K562 (cell line): ENCODE data around the gene SCUBE2. TPM values are rescaled to one million over a fixed set of nuclear protein-coding genes. Genes with fewer than 3 reads are reported as not detected.

Source experiments
- ADNP ChIP-seq: fragments of 200-800 bp; sonication (Bioruptor generic); IDR thresholded peaks from 2 replicates; pipeline ENCODE4 v1.6.1; 2016; ENCODE audit warnings: missing genetic modification characterization, missing compliant biosample characterization
- ATF2 ChIP-seq: sonication (generic); formaldehyde crosslinking; IDR thresholded peaks from 2 replicates; pipeline ENCODE4 v1.8.1; 2022; ENCODE audit warnings: missing genetic modification reagents
- CEBPG ChIP-seq, 3 experiments: fragments of 200-800 bp in 1 of 3; sonication (Bioruptor generic) in 1 of 3; sonication (generic) in 1 of 3; formaldehyde crosslinking in 1 of 3; IDR thresholded peaks in 2 of 3; conservative IDR thresholded peaks in 1 of 3; 2 replicates each; pipeline versions ENCODE4 v1.6.1 to v1.8.0; 2016 to 2022; ENCODE audit warnings: missing compliant biosample characterization in 2 of 3, missing genetic modification characterization in 2 of 3, mild to moderate bottlenecking in 1 of 3, missing genetic modification reagents in 1 of 3
- COPS2 ChIP-seq: fragments of 450-650 bp; conservative IDR thresholded peaks from 2 replicates; pipeline ENCODE4 v1.6.1; 2016; ENCODE audit warnings: mild to moderate bottlenecking, moderate library complexity
- EP400 ChIP-seq: fragments of 450-650 bp; IDR thresholded peaks from 2 replicates; pipeline ENCODE4 v1.6.1; 2017; ENCODE audit warnings: antibody characterized with exemption, mild to moderate bottlenecking, moderate library complexity
- FOXJ3 ChIP-seq: sonication (generic); formaldehyde crosslinking; IDR thresholded peaks from 2 replicates; pipeline ENCODE4 v1.4.0; 2020; ENCODE audit warnings: mild to moderate bottlenecking, missing genetic modification reagents
- MBD2 ChIP-seq: sonication (generic); IDR thresholded peaks from 2 replicates; pipeline ENCODE4 v1.6.1; 2016; ENCODE audit warnings: low read depth, borderline replicate concordance
- MIER1 ChIP-seq: fragments of 450-650 bp; IDR thresholded peaks from 2 replicates; pipeline ENCODE4 v1.6.1; 2016; ENCODE audit warnings: antibody characterized with exemption, mild to moderate bottlenecking, low read depth
- PRMT5 ChIP-seq: sonication (generic); formaldehyde crosslinking; IDR thresholded peaks from 2 replicates; pipeline ENCODE4 v1.5.0; 2020; ENCODE audit warnings: missing genetic modification reagents
- RUNX1 ChIP-seq: sonication (generic); IDR thresholded peaks from 2 replicates; pipeline ENCODE4 v1.6.1; 2016; ENCODE audit warnings: antibody characterized with exemption, low read depth
- SIN3A ChIP-seq, 2 experiments: fragments of 150-350 bp in 1 of 2; IDR thresholded peaks; 2 replicates each; pipeline ENCODE4 v1.6.1; 2011 to 2016; ENCODE audit warnings: borderline replicate concordance in 2 of 2, low read depth in 2 of 2, low read length in 2 of 2, mild to moderate bottlenecking in 2 of 2, moderate library complexity in 2 of 2; ENCODE audit not compliant: control insufficient read depth in 1 of 2
- SP1 ChIP-seq: sonication (generic); formaldehyde crosslinking; IDR thresholded peaks from 2 replicates; pipeline ENCODE4 v1.8.1; 2022; ENCODE audit warnings: mild to moderate bottlenecking, missing genetic modification reagents
- ZBTB33 ChIP-seq: sonication (generic); formaldehyde crosslinking; IDR thresholded peaks from 2 replicates; pipeline ENCODE4 v1.8.1; 2023; ENCODE audit warnings: mild to moderate bottlenecking, missing genetic modification reagents
- ZC3H11A ChIP-seq: IDR thresholded peaks from 2 replicates; pipeline ENCODE4 v1.6.1; 2012; ENCODE audit warnings: low read depth, low read length, improper control_type of control experiment
- ZNF140 ChIP-seq: fragments of 250-450 bp; sonication (Bioruptor Pico); IDR thresholded peaks from 2 replicates; pipeline ENCODE4 v1.8.0; 2021; ENCODE audit warnings: moderate library complexity, mild to moderate bottlenecking, inconsistent platforms
- ZNF146 ChIP-seq: IDR thresholded peaks from one replicate; pipeline ENCODE4 v1.6.1; 2018; ENCODE audit warnings: missing compliant biosample characterization; ENCODE audit not compliant: unreplicated experiment
- ZNF518B ChIP-seq: fragments of 250-450 bp; sonication (Bioruptor Pico); IDR thresholded peaks from 2 replicates; pipeline ENCODE4 v1.5.0; 2021; ENCODE audit warnings: mild to moderate bottlenecking, moderate library complexity
- ZNF586 ChIP-seq: fragments of 450-650 bp; formaldehyde crosslinking; conservative IDR thresholded peaks from 2 replicates; pipeline ENCODE4 v1.4.0; 2020; ENCODE audit warnings: mild to moderate bottlenecking, moderate library complexity
- ZNF77 ChIP-seq: fragments of 250-450 bp; sonication (Bioruptor Pico); IDR thresholded peaks from 2 replicates; pipeline ENCODE4 v1.5.0; 2020
- ZSCAN32 ChIP-seq: fragments of 450-650 bp; formaldehyde crosslinking; IDR thresholded peaks from 2 replicates; pipeline ENCODE4 v1.4.0; 2020; ENCODE audit warnings: mild to moderate bottlenecking, moderate library complexity
- polyA plus RNA-seq, 8 experiments: library from polyadenylated mRNA; depleted of rRNA in 4 of 8; stranded (reverse) in 5 of 8; unstranded in 3 of 8; fragments of >200 nt; fragmentation: Nextera tagmentation in 2 of 8; fragmentation: Illumina TruSeq in 1 of 8; extraction: Ambion mirVana in 2 of 8; extraction: Trizol in 1 of 8; gene quantifications; 2 replicates each; pipeline versions ENCODE4 v1.2.1 to v1.2.3, GENCODE V29; 2011 to 2014; ENCODE audit warnings: inconsistent platforms in 1 of 8, missing spikeins in 1 of 8
- total RNA-seq, 7 experiments: library from RNA; depleted of rRNA in 6 of 7; stranded (reverse); fragments of >200 nt in 6 of 7; fragmentation: Illumina TruSeq in 2 of 7; extraction: Trizol in 2 of 7; gene quantifications; 2 replicates each; pipeline versions ENCODE4 v1.2.1 to v1.2.3, GENCODE V29; 2011 to 2021; ENCODE audit warnings: low replicate concordance in 1 of 7
- TF ChIP-seq, protein P1 (sequence below): fragments of 250-450 bp; sonication (Bioruptor Pico); IDR thresholded peaks from 2 replicates; pipeline ENCODE4 v1.4.0; 2020; ENCODE audit warnings: mild to moderate bottlenecking, moderate library complexity

The SCUBE2 gene
- total and polyA plus RNA-seq, 9 of the 15 experiments (the other 6 are each of a cell fraction or from before 2014, with no cell fraction given), result 0.06 to 0.40 (median 0.07) TPM; not detected in 6

- no peak for TF ChIP-seq ATF2
- TF ChIP-seq, protein P1, sequence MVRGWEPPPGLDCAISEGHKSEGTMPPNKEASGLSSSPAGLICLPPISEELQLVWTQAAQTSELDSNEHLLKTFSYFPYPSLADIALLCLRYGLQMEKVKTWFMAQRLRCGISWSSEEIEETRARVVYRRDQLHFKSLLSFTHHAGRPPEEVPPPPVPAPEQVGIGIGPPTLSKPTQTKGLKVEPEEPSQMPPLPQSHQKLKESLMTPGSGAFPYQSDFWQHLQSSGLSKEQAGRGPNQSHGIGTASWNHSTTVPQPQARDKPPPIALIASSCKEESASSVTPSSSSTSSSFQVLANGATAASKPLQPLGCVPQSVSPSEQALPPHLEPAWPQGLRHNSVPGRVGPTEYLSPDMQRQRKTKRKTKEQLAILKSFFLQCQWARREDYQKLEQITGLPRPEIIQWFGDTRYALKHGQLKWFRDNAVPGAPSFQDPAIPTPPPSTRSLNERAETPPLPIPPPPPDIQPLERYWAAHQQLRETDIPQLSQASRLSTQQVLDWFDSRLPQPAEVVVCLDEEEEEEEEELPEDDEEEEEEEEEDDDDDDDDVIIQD (CRISPR knock-in tag), result no peak
- no peak for TF ChIP-seq PRMT5
- TF ChIP-seq ADNP (tag), result no peak
- TF ChIP-seq ZNF140 (CRISPR knock-in tag), result no peak
- no peak for TF ChIP-seq ZC3H11A
- no peak for TF ChIP-seq MIER1
- TF ChIP-seq MBD2, result no peak
- TF ChIP-seq ZBTB33 (CRISPR knock-in tag), result no peak
- TF ChIP-seq ZSCAN32, result no peak
- TF ChIP-seq ZNF77 (CRISPR knock-in tag), result no peak
- TF ChIP-seq SP1 (CRISPR knock-in tag), result peak; percentile 60
- TF ChIP-seq RUNX1, result no peak
- no peak for TF ChIP-seq FOXJ3 (CRISPR knock-in tag)
- no peak for TF ChIP-seq COPS2
- TF ChIP-seq SIN3A (IDR thresholded peaks at IDR 0.05; ENCODE audit: borderline replicate concordance in 2 of 2, control insufficient read depth in 1 of 2, low read depth in 2 of 2, low read length in 2 of 2), result no peak
- no peak for TF ChIP-seq ZNF146 (CRISPR knock-in tag)
- no peak for TF ChIP-seq ZNF518B (CRISPR knock-in tag)
- TF ChIP-seq ZNF586 (CRISPR knock-in tag), result no peak
- no peak for TF ChIP-seq EP400
- TF ChIP-seq CEBPG (CRISPR knock-in tag; IDR thresholded peaks at IDR 0.05), result no peak
- no peak for TF ChIP-seq CEBPG (tag; conservative IDR thresholded peaks at IDR 0.05 in 1 of 2, IDR thresholded peaks at IDR 0.05 in 1 of 2)
Measured at GRCh38 chr11:9003573-9004182, 87.7 kb downstream of the SCUBE2 start, which contains the start of gene NRIP3 (continued).
